CD8-positive, alpha-beta memory T cell (primary cell): Measurements from ENCODE around the gene PRKCI. TPM values are rescaled to one million over a fixed set of nuclear protein-coding genes. Genes with fewer than 3 reads are reported as not detected.

Source experiments
- CTCF ChIA-PET: fragments of 350-600 bp; sonication (Branson Sonifier 250); formaldehyde crosslinking; loops from one replicate; lab custom pipeline; 2021; ENCODE audit warnings: antibody characterized with exemption; lab: Charles Lee
- POLR2A ChIA-PET: fragments of 350-600 bp; sonication (Branson Sonifier 250); formaldehyde crosslinking; loops from one replicate; lab custom pipeline; 2021; ENCODE audit warnings: antibody characterized with exemption; lab: Charles Lee
- DNase-seq, 5 donors: peaks; one replicate each; pipeline versions ENCODE4 v3.0.0 to v3.0.0-alpha.2; 2020 to 2022; ENCODE audit warnings: mixed read lengths in 1 of 5
- H3K27ac ChIP-seq: one replicate; pipeline ENCODE4 v1.7.0; 2013; ENCODE audit warnings: low read depth, mild to moderate bottlenecking, low read length, moderate library complexity
- H3K27me3 ChIP-seq: 2 replicates; pipeline ENCODE4 v1.7.0; 2013; ENCODE audit warnings: low read length, mild to moderate bottlenecking; ENCODE audit not compliant: insufficient read depth, poor library complexity, severe bottlenecking
- H3K36me3 ChIP-seq: 2 replicates; pipeline ENCODE4 v1.7.0; 2013; ENCODE audit warnings: mild to moderate bottlenecking, low read length, moderate library complexity; ENCODE audit not compliant: insufficient read depth
- H3K4me1 ChIP-seq: 2 replicates; pipeline ENCODE4 v1.7.0; 2013; ENCODE audit warnings: mild to moderate bottlenecking, low read length, moderate library complexity; ENCODE audit not compliant: insufficient read depth
- H3K4me3 ChIP-seq: 2 replicates; pipeline ENCODE4 v1.7.0; 2013; ENCODE audit warnings: mild to moderate bottlenecking, low read length
- H3K9me3 ChIP-seq: 2 replicates; pipeline ENCODE4 v1.7.0; 2013; ENCODE audit warnings: mild to moderate bottlenecking, low read length
- H3K27ac Mint-ChIP-seq, 8 donors: one replicate each; pipeline ENCODE4 v1.8.0; 2020 to 2021; ENCODE audit warnings: mixed read lengths in 8 of 8, mild to moderate bottlenecking in 6 of 8, inconsistent platforms in 3 of 8, moderate library complexity in 3 of 8
- H3K27me3 Mint-ChIP-seq, 2 donors: one replicate each; pipeline ENCODE4 v1.8.0; 2020 to 2021; ENCODE audit warnings: mixed read lengths in 2 of 2, mild to moderate bottlenecking in 1 of 2, moderate library complexity in 1 of 2
- H3K36me3 Mint-ChIP-seq, 3 donors: one replicate each; pipeline ENCODE4 v1.8.0; 2020 to 2021; ENCODE audit warnings: mixed read lengths in 3 of 3, inconsistent platforms in 1 of 3, mild to moderate bottlenecking in 1 of 3
- H3K4me1 Mint-ChIP-seq, 3 donors: one replicate each; pipeline ENCODE4 v1.8.0; 2020 to 2021; ENCODE audit warnings: mixed read lengths in 3 of 3, inconsistent platforms in 1 of 3, mild to moderate bottlenecking in 1 of 3
- H3K4me3 Mint-ChIP-seq, 7 donors: one replicate each; pipeline ENCODE4 v1.8.0; 2020 to 2021; ENCODE audit warnings: mixed read lengths in 7 of 7, mild to moderate bottlenecking in 6 of 7, moderate library complexity in 4 of 7, inconsistent platforms in 2 of 7
- H3K9me3 Mint-ChIP-seq, 5 donors: one replicate each; pipeline ENCODE4 v1.8.0; 2020 to 2022; ENCODE audit warnings: mixed read lengths in 5 of 5, mild to moderate bottlenecking in 3 of 5, moderate library complexity in 2 of 5, inconsistent platforms in 1 of 5
- polyA plus RNA-seq: library from polyadenylated mRNA; unstranded; fragments of 300-500 nt; fragmentation: Illumina TruSeq; gene quantifications from one replicate; pipeline ENCODE4 v1.2.3, GENCODE V29; 2021
- total RNA-seq, 2 experiments: library from RNA; stranded (reverse); gene quantifications; one replicate each; pipeline ENCODE4 v1.2.3, GENCODE V29; 2021

The PRKCI gene
- total and polyA plus RNA-seq, 3 experiments from 2014 or later: 14.9 to 21.7 (median 19.9) TPM

DNA sequence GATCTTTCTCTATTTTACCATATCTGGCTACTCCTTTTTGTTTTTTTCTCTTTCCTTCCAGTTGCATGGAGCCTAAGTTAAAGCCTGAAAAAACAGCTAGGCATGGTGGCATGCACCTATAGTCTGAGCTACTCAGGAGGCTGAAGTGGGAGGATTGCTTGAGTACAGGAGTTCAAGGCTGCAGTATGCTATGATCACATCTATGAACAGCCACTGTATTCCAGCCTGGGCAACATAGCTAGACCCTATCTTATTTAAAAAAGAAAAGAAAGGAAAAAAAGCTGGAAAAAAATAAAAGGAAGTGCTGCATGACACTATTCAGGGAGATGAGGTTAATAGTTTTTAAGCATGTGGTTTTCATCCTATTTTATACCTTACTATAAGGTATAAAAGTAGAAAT is 131.3 kb downstream of the PRKCI start:
- peak overlapping the region in 1 of 7 donors; percentile 46 for H3K4me3 Mint-ChIP-seq
- H3K9me3 Mint-ChIP-seq: peaks cover 0 to 2% (median 0%) of the 10 kb centered on the region in 5 donors
- ChIA-PET CTCF (interaction anchor here (1.1 kb wide), 1 partner anchor 61 kb away, joined by 3 read pairs; no protein-coding TSS in a partner anchor), POLR2A (no interaction called here)
- H3K27ac Mint-ChIP-seq: peak overlapping the region in 5 of 8 donors; percentile 15 to 99 (median 52)
- H3K36me3 ChIP-seq: no peaks in the 10 kb centered on the region
- no peaks in the 10 kb centered on the region for H3K27me3 ChIP-seq
- H3K27ac ChIP-seq: no peak overlapping the region
- H3K4me1 Mint-ChIP-seq: peaks cover 14 to 36% (median 18%) of the 10 kb centered on the region in 3 donors
- no peaks in the 10 kb centered on the region for H3K9me3 ChIP-seq
- no peak for DNase-seq
- H3K4me1 ChIP-seq: peaks cover 10% of the 10 kb centered on the region
- peaks cover 0 to 2% of the 10 kb centered on the region in 2 donors for H3K27me3 Mint-ChIP-seq
- peaks cover 0 to 7% (median 0%) of the 10 kb centered on the region in 3 donors for H3K36me3 Mint-ChIP-seq
- H3K4me3 ChIP-seq: no peak overlapping the region

DNA sequence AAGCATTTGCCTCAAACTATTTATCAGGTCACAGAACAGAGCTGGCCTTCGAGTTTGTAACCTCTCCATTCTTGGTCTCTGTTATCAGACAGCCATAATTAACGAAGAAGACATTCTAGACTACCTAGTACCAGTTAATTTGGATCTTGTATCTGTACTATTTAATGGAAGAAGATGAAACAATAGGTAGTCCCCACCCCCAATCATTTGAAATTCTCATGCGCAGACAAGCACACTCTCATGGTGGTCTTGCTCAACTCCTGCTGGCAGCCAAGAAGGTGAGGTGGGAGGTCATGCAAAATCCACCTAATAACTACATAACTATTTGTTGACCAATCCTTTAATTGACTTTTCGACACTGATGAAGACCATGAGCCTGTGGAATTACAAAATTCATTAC is 132.5 kb downstream of the PRKCI start:
- no peaks in the 10 kb centered on the region for H3K9me3 ChIP-seq
- ChIA-PET POLR2A (no interaction called here), CTCF (no interaction called here)
- H3K27me3 ChIP-seq: no peaks in the 10 kb centered on the region
- Mint-ChIP-seq H3K27ac (peak overlapping the region in 4 of 8 donors; percentile 83 to 99 (median 96)), H3K9me3 (peaks cover 0 to 2% (median 0%) of the 10 kb centered on the region in 5 donors), H3K27me3 (peaks cover 0 to 2% of the 10 kb centered on the region in 2 donors), H3K4me1 (peaks cover 20 to 46% (median 28%) of the 10 kb centered on the region in 3 donors), H3K4me3 (peak overlapping the region in 3 of 7 donors; percentile 2 to 73 (median 52)), H3K36me3 (peaks cover 0 to 15% (median 2%) of the 10 kb centered on the region in 3 donors)
- no peak overlapping the region for H3K4me3 ChIP-seq
- no peak for DNase-seq
- H3K27ac ChIP-seq: no peak overlapping the region
- no peaks in the 10 kb centered on the region for H3K36me3 ChIP-seq
- H3K4me1 ChIP-seq: peaks cover 16% of the 10 kb centered on the region

Other genes with a start within 250 kb of the PRKCI start
- 1 to 10 TPM; 2.9 TPM for gene GPR160, start 184.4 kb upstream of the PRKCI start, total RNA-seq
- 6.2 TPM for gene GPR160, start 184.4 kb upstream of the PRKCI start, polyA plus RNA-seq
- 10 to 100 TPM; 55.5 to 58.9 TPM for gene PHC3, start 40.7 kb upstream of the PRKCI start, total RNA-seq
- 48.3 TPM for gene PHC3, start 40.7 kb upstream of the PRKCI start, polyA plus RNA-seq
- gene SKIL, start 135.3 kb downstream of the PRKCI start, total RNA-seq: 10 to 100 TPM; 25.9 to 29.0 TPM
- 3.2 TPM for gene SKIL, start 135.3 kb downstream of the PRKCI start, polyA plus RNA-seq
- gene CLDN11, start 196.4 kb downstream of the PRKCI start, total RNA-seq: under 1 TPM in 1 of 2 experiments, not detected in 1; 0.26 TPM
- gene CLDN11, start 196.4 kb downstream of the PRKCI start, polyA plus RNA-seq: not detected